Measurements from ENCODE around the gene FAM237A. TPM values are rescaled to one million over a fixed set of nuclear protein-coding genes. Genes with fewer than 3 reads are reported as not detected.

Gene FAM237A
- total RNA-seq, 1 experiment from 2014 or later = not detected

GRCh38 chr2:206670531-206671319 is 28.4 kb downstream of the FAM237A start:
- no peaks in the 10 kb centered on the region for H3K36me3 ChIP-seq (ENCODE audit: control insufficient read depth in 1 of 2, insufficient read depth in 2 of 2, low read length in 2 of 2)
- ATAC-seq (no peak), DNase-seq (ENCODE audit: low read depth, low spot score) (no peak)
- BruUV-seq (replicated peaks) = no TSS peak
- TF ChIP-seq REST (IDR thresholded peaks at IDR 0.05; ENCODE audit: low read depth) = 0 out of 2 replicates have a peak, but pooled peaks have one; percentile 1
- TF ChIP-seq CTCF (IDR thresholded peaks at IDR 0.05 in 2 of 3, conservative IDR thresholded peaks at IDR 0.05 in 1 of 3; ENCODE audit: borderline replicate concordance in 1 of 3, insufficient read depth in 1 of 3, low read depth in 2 of 3, low read length in 2 of 3) = no peak
- no peak overlapping the region for H3K27ac ChIP-seq (ENCODE audit: low read depth, low read length)
- H3K27me3 ChIP-seq (ENCODE audit: insufficient read depth, low read length) = no peaks in the 10 kb centered on the region
- no peak overlapping the region for H3K9ac ChIP-seq (ENCODE audit: low read length)
- no peak overlapping the region for H2AFZ ChIP-seq (ENCODE audit: low read depth, low read length, poor library complexity, severe bottlenecking)
- H3K9me3 ChIP-seq (ENCODE audit: control insufficient read depth in 1 of 2, insufficient read depth in 1 of 2, low read depth in 1 of 2, low read length in 2 of 2) = no peaks in the 10 kb centered on the region
- H3K79me2 ChIP-seq (ENCODE audit: insufficient read depth, low read length) = no peaks in the 10 kb centered on the region
- RAD21 ChIA-PET (ENCODE audit: low non-redundant PET in 1 of 2, low total read pairs in 2 of 2, uncharacterized antibody in 2 of 2, unreplicated experiment in 2 of 2) = no interaction called here
- no peak overlapping the region for H3K4me2 ChIP-seq (ENCODE audit: low read length)
- H4K20me1 ChIP-seq (ENCODE audit: insufficient read depth) = no peaks in the 10 kb centered on the region
- no peak overlapping the region for H3K4me3 ChIP-seq (replicated peaks in 1 of 2; ENCODE audit: low read depth in 1 of 2, low read length in 2 of 2)
- CTCF ChIA-PET = no interaction called here
- intact Hi-C loops (cut with micrococcal nuclease) = no loop called here
- no peaks in the 10 kb centered on the region for H3K9me2 ChIP-seq (ENCODE audit: insufficient read depth)
- POLR2A ChIA-PET = no interaction called here
- no peaks in the 10 kb centered on the region for H3K4me1 ChIP-seq (ENCODE audit: control insufficient read depth in 1 of 2, insufficient read depth in 2 of 2, low read length in 2 of 2)

Data from HCT116 (cell line).